Measurements from ENCODE around the gene FAF1.

DNA sequence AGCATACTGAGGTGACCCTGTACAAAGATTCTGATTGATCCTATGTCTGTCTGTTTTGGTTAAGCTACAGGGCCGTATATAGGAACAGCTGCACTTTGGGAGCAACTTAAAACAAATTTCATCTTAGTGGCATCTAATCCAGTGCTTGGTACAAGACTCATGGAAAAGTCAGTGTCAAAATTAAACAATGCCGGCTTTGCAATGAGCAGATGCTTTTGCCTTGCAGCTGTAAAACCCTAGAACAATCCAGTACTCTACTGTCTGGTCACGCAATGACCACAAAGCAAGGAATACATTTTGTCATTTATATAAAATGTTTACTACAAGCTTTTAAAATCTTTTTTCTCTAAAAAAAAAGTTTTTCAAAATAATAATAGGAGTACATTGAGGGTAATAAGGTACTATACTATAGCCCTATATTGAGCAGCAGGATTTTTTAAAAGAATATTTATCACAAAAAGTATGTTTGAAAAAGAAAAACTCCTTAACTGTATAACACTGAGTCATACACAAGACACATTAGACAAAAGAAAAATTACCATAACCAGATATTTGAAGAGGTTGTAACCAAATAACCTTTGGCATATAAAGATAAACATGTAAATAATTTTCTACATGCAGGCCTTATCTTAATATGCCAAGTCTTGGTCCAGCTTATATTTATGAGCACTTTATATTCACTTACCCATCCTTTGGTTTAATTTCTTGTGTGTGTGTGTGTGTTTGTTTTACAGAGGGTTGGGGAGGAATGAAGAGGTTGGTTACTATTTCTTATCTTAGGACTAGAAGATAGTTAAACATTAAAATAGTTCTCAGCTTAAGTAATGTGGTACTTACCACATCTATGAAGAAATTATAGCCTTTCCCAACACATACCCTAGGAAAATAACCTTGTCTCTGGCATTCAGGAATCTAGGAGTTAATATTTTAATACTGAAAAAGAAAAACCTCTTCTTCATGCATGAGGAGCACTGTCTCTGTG lies 262.3 kb downstream of the FAF1 start:
- TF ChIP-seq, protein P1, sequence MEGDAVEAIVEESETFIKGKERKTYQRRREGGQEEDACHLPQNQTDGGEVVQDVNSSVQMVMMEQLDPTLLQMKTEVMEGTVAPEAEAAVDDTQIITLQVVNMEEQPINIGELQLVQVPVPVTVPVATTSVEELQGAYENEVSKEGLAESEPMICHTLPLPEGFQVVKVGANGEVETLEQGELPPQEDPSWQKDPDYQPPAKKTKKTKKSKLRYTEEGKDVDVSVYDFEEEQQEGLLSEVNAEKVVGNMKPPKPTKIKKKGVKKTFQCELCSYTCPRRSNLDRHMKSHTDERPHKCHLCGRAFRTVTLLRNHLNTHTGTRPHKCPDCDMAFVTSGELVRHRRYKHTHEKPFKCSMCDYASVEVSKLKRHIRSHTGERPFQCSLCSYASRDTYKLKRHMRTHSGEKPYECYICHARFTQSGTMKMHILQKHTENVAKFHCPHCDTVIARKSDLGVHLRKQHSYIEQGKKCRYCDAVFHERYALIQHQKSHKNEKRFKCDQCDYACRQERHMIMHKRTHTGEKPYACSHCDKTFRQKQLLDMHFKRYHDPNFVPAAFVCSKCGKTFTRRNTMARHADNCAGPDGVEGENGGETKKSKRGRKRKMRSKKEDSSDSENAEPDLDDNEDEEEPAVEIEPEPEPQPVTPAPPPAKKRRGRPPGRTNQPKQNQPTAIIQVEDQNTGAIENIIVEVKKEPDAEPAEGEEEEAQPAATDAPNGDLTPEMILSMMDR (IDR thresholded peaks at IDR 0.05 in 2 of 3, conservative IDR thresholded peaks at IDR 0.05 in 1 of 3; ENCODE audit: borderline replicate concordance in 1 of 3, insufficient read depth in 1 of 3, low read depth in 2 of 3, low read length in 2 of 3) = no peak
- TF ChIP-seq FOSL1 (IDR thresholded peaks at IDR 0.05; ENCODE audit: low read depth) (no peak), ZNF274 (IDR thresholded peaks at IDR 0.05; ENCODE audit: low read depth, low read length) (no peak), EZH2phosphoT487 (IDR thresholded peaks at IDR 0.05; ENCODE audit: borderline replicate concordance) (no peak), POLR2A (IDR thresholded peaks at IDR 0.05; ENCODE audit: borderline replicate concordance, extremely low read depth, insufficient read depth, insufficient read length) (no peak), POLR2AphosphoS5 (IDR thresholded peaks at IDR 0.05; ENCODE audit: low read depth, low read length) (no peak), RAD21 (IDR thresholded peaks at IDR 0.05; ENCODE audit: low read depth) (no peak)
